GM12878 (cell line): ENCODE measurements around the gene PRKCE. TPM values are rescaled to one million over a fixed set of nuclear protein-coding genes. Genes with fewer than 3 reads are reported as not detected.

Source experiments
- BACH1 ChIP-seq: fragments of 450-650 bp; IDR thresholded peaks from 2 replicates; pipeline ENCODE4 v1.6.1; 2017; ENCODE audit warnings: mild to moderate bottlenecking, borderline replicate concordance
- CTCF ChIP-seq, 3 experiments: IDR thresholded peaks in 2 of 3; conservative IDR thresholded peaks in 1 of 3; 2 replicates each; pipeline ENCODE4 v1.5.1; 2011; ENCODE audit warnings: low read depth in 3 of 3, low read length in 3 of 3, mild to moderate bottlenecking in 3 of 3, control low read depth in 2 of 3, moderate library complexity in 2 of 3, inconsistent platforms in 1 of 3, mixed read lengths in 1 of 3; ENCODE audit not compliant: control insufficient read depth in 2 of 3, insufficient read depth in 1 of 3; ENCODE audit errors: extremely low read depth in 1 of 3
- CUX1 ChIP-seq: IDR thresholded peaks from 2 replicates; pipeline ENCODE4 v1.6.1; 2012; ENCODE audit warnings: improper control_type of control experiment, low read depth, low read length; ENCODE audit not compliant: insufficient replicate concordance
- E2F8 ChIP-seq: fragments of 450-650 bp; IDR thresholded peaks from 2 replicates; pipeline ENCODE4 v1.6.1; 2018; ENCODE audit warnings: mild to moderate bottlenecking, low read depth, moderate library complexity; ENCODE audit not compliant: partially characterized antibody
- EGR1 ChIP-seq, 2 experiments: IDR thresholded peaks; 1 replicate in 1 of 2; 2 replicates in 1 of 2; pipeline ENCODE4 v1.6.1; 2011 to 2012; ENCODE audit warnings: low read depth in 2 of 2, low read length in 2 of 2, borderline replicate concordance in 1 of 2, mild to moderate bottlenecking in 1 of 2, moderate library complexity in 1 of 2
- FOS ChIP-seq: IDR thresholded peaks from 3 replicates; pipeline ENCODE4 v1.6.1; 2011; ENCODE audit warnings: borderline replicate concordance; ENCODE audit not compliant: insufficient read length; ENCODE audit errors: extremely low read depth
- FOXK2 ChIP-seq: fragments of 450-650 bp; IDR thresholded peaks from 2 replicates; pipeline ENCODE4 v1.6.1; 2017; ENCODE audit warnings: mild to moderate bottlenecking, moderate library complexity
- FOXM1 ChIP-seq: IDR thresholded peaks from 2 replicates; pipeline ENCODE4 v1.6.1; 2012; ENCODE audit warnings: low read depth, mild to moderate bottlenecking, inconsistent platforms, low read length, moderate library complexity
- GABPA ChIP-seq: IDR thresholded peaks from 2 replicates; pipeline ENCODE4 v1.6.1; 2014; ENCODE audit warnings: antibody characterized with exemption, low read depth, mild to moderate bottlenecking, inconsistent platforms
- JUND ChIP-seq: IDR thresholded peaks from 2 replicates; pipeline ENCODE4 v1.6.1; 2012; ENCODE audit warnings: low read depth, mild to moderate bottlenecking, low read length, improper control_type of control experiment, moderate library complexity
- MTA2 ChIP-seq: fragments of 450-650 bp; IDR thresholded peaks from 2 replicates; pipeline ENCODE4 v1.6.1; 2016; ENCODE audit warnings: low read depth, mild to moderate bottlenecking, moderate library complexity
- NBN ChIP-seq: fragments of 450-650 bp; IDR thresholded peaks from 2 replicates; pipeline ENCODE4 v1.6.1; 2016
- NFYA ChIP-seq: IDR thresholded peaks from 2 replicates; pipeline ENCODE4 v1.6.1; 2011; ENCODE audit warnings: low read depth, mild to moderate bottlenecking, low read length, improper control_type of control experiment, borderline replicate concordance
- PKNOX1 ChIP-seq: fragments of 450-650 bp; IDR thresholded peaks from 2 replicates; pipeline ENCODE4 v1.6.1; 2016; ENCODE audit warnings: mild to moderate bottlenecking
- POU2F2 ChIP-seq: IDR thresholded peaks from 3 replicates; pipeline ENCODE4 v1.6.1; 2011; ENCODE audit warnings: low read depth, mild to moderate bottlenecking, low read length, borderline replicate concordance
- SIN3A ChIP-seq: IDR thresholded peaks from 2 replicates; pipeline ENCODE4 v1.6.1; 2012; ENCODE audit warnings: low read depth, low read length, improper control_type of control experiment
- SMAD5 ChIP-seq: IDR thresholded peaks from 2 replicates; pipeline ENCODE4 v1.6.1; 2016; ENCODE audit warnings: antibody characterized with exemption, low read depth
- SMARCA5 ChIP-seq: fragments of 450-650 bp; IDR thresholded peaks from 2 replicates; pipeline ENCODE4 v1.6.1; 2017; ENCODE audit warnings: mild to moderate bottlenecking
- TCF3 ChIP-seq: IDR thresholded peaks from 2 replicates; pipeline ENCODE4 v1.6.1; 2012; ENCODE audit warnings: low read depth, mild to moderate bottlenecking, low read length, borderline replicate concordance; ENCODE audit not compliant: insufficient read depth
- ZNF274 ChIP-seq: IDR thresholded peaks from one replicate; pipeline ENCODE4 v1.8.0; 2011; ENCODE audit not compliant: insufficient read length, insufficient read depth
- ZZZ3 ChIP-seq: IDR thresholded peaks from 2 replicates; pipeline ENCODE4 v1.6.1; 2011; ENCODE audit warnings: low read depth; ENCODE audit not compliant: control insufficient read depth, insufficient read length
- polyA plus RNA-seq, 11 experiments: library from polyadenylated mRNA; depleted of rRNA in 4 of 11; unstranded in 6 of 11; stranded (reverse) in 5 of 11; fragments of >200 nt; fragmentation: Nextera tagmentation in 4 of 11; fragmentation: Illumina TruSeq in 1 of 11; extraction: Ambion mirVana in 4 of 11; extraction: Trizol in 1 of 11; gene quantifications; 1 replicate in 1 of 11; 2 replicates in 10 of 11; pipeline versions ENCODE4 v1.2.1 to v1.2.3, GENCODE V29; 2011 to 2016; ENCODE audit warnings: inconsistent platforms in 2 of 11, missing spikeins in 2 of 11, low read depth in 1 of 11
- total RNA-seq, 4 experiments: library from RNA; depleted of rRNA in 3 of 4; stranded (reverse); fragments of >200 nt in 3 of 4; fragmentation: Illumina TruSeq in 1 of 4; extraction: Trizol in 1 of 4; gene quantifications; 2 replicates each; pipeline versions ENCODE4 v1.2.1 to v1.2.3, GENCODE V29; 2013 to 2021

PRKCE gene
- total and polyA plus RNA-seq, 10 of the 15 experiments (the other 5 are each of a cell fraction or from before 2014, with no cell fraction given), result 2.6 to 28.2 (median 11.3) TPM

GRCh38 chr2:45781464-45781811 is 130.0 kb downstream of the PRKCE start (continued):
- no peak for TF ChIP-seq ZZZ3
- TF ChIP-seq FOXK2, result no peak
- TF ChIP-seq BACH1, result no peak
- TF ChIP-seq MTA2, result no peak
- TF ChIP-seq ZNF274, result no peak
- no peak for TF ChIP-seq CTCF (IDR thresholded peaks at IDR 0.05 in 2 of 3, conservative IDR thresholded peaks at IDR 0.05 in 1 of 3; ENCODE audit: control insufficient read depth in 2 of 3, extremely low read depth in 1 of 3, insufficient read depth in 1 of 3, low read depth in 3 of 3, low read length in 3 of 3)
- TF ChIP-seq NBN, result no peak
- no peak for TF ChIP-seq NFYA
- no peak for TF ChIP-seq CUX1
- TF ChIP-seq TCF3, result peak; percentile 72; the same call in 1 of the 2 replicates
- no peak for TF ChIP-seq SMAD5
- TF ChIP-seq FOS, result no peak
- no peak for TF ChIP-seq SIN3A
- TF ChIP-seq JUND, result no peak
- TF ChIP-seq SMARCA5, result no peak
- no peak for TF ChIP-seq EGR1 (IDR thresholded peaks at IDR 0.05; ENCODE audit: borderline replicate concordance in 1 of 2, low read depth in 2 of 2, low read length in 2 of 2)
- no peak for TF ChIP-seq PKNOX1
- no peak for TF ChIP-seq E2F8
- TF ChIP-seq POU2F2, result no peak
- 0 out of 2 replicates have a peak, but pooled peaks have one; percentile 50 for TF ChIP-seq FOXM1
- TF ChIP-seq GABPA, result 0 out of 2 replicates have a peak, but pooled peaks have one; percentile 15
